Endothelial cell of hepatic sinusoid (primary cell): ENCODE results near the gene TPRG1L.

Experiments used
- in situ Hi-C: cut with HindIII; loops from 2 replicates; pipeline ENCODE4 v1.10.0; 2017; ENCODE audit warnings: low sequenced_read_pairs

Gene TPRG1L

DNA sequence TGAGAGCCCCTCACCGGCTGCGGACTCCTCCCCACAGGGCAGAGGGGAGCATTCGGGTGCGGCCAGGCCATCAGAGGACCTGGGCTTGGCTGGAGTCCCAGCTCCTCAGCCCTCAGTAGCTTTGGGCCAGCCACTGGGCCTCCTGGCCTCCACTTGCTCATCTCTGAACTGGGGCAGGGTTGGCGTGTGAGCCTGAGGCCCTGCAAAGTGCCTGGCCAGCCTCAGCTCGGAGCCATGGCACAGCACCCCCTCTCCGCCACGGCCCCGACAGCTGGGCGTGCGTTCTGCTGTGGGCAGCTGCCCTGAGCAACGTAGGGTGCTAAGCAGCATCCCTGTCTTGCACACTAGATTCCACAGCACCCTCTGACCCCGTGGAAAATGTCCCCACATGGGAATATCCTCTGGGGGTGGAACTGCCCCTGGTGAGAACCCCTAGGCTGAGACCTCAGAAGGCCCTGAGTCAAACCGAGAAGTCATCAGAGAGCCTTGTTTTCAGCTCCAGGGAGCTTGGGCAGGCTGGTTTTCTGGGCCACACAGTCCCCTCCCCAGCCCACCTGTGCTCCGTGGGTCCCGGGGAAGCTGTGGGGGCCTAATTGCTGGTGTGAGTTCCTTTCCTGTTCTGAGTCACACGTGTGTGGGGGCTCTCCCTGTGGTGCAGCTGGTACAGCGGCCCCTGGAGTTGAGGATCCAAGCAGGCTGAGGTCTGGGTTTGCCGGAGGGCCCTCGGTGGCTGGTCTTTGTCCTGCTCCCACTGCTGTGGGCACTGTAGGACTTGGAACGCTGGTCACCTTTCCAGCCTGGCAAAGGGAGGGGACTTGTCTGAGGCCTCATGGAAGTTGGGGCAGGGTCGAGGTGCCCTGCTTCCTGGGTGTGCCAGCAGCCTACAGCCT, 52.0 kb downstream of the TPRG1L start:
- in situ Hi-C loops = no loop called here

DNA sequence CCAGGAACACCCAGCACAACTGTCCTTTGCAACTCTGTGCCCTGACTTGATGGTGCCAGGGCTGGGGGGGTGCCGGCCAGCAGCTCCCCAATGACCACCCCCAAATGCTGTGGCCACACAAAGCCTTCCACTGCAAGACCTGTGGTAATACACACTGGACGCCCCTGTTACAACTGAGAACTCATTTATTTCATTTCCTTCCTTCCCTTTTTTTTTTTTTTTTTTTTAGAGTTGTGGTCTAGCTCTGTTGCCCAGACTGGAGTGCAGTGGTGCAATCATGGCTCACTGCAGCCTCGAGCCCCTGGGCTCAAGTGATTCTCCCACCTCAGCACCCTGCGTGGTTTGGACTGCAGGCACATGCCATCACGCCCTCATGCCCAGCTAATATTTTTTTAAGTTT, 52.7 kb downstream of the TPRG1L start:
- in situ Hi-C loops = no loop called here

DNA sequence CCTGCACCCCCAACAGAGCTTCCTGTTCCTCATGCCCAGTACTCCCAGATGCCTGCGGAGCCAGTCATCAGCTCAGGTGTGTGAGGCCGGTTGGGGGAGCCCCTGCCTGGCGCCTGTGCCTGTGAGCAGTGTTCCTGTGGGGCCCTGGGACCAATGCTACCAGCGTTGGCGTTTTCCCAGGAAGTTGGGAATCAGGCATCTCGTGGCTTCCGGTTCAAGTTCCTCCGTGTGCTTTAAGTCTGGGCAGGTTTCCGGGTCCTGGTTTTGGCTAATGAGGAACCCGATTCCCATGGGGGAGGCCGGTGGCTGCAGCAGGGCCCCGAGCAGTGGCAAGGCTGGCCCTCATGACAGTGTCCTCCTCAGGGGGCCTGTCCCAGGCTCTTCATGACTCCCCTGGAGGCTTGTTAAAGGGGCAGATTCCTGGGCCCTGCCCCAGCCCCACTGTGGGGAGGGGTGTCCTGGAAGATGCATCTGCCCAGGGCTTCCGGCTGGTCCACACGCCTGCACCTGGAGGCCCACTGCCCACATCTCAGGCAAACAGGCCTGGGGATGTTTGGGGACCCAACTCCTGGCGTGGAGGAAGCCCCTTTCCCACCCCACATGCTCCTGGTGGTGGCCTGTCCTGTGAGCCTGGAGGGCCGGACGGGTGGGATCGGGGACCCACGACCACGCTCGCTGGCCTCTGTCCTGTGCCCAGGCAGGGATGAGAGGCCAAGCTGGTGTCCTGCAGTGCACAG, 53.7 kb downstream of the TPRG1L start:
- in situ Hi-C loops = no loop called here

DNA sequence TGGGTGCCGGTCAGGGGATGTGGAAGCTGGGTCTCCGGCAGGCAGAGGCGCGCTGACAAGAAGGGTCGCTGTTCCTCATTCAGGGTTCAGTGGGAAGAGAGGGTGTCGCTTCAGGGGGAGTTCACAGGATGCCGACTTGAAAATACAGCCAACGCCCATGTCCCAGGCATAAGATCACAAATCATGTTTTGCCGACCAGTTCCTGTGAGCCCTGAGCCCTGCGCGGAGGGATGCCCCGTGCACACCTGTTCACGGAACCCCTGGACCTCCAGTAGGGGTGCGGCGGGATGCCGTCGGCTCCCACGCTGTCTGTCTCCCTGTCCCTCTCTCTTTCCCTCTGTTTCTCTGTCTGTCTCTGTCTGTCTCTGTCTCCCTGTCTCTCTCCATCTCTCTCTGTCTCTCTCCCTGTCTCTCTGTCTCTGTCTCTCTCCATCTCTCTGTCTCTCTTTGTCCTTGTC, 54.3 kb downstream of the TPRG1L start:
- in situ Hi-C loops = no loop called here
